Hippocampal formation (tissue), 2 donors: ENCODE results near the gene LMNB1.
"Not testable (repeated sequence)": the region's sequence is repeated elsewhere in the genome, so short reads cannot be mapped to it uniquely, and the experiment has no call there.

Experiments used
- DNase-seq, 2 donors: peaks; one replicate each; lab custom pipeline; 2025; lab: John Stamatoyannopoulos, UW

Gene LMNB1

DNA sequence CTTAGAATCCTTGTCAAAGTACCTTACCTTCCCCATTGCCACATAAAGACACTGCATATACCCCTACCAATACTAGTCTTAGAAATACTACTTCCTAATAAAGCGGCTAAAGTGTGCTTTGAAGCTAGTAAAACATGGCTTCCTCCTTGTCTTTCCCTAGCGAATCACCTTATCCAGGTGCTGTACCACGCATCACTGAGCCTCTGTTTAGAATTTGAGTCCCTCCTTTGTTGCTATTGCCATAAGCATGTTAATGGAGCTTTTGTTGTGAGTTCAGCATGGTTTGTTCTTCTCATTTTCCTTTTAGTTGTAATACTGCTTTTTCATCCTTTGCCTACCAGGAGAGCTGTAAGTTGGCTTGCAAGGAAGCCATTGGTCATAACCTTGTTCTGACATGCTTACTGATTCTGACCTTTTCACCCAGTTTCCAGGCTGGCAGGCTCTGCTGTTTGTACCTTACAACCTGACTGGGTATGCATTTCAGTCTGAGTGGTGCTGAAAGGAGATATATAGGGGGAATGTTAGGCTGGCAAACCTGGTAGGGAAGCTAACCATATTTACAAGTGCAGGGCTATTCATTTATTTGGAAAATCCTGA, 49.8 kb downstream of the LMNB1 start:
- DNase-seq, result no peak

DNA sequence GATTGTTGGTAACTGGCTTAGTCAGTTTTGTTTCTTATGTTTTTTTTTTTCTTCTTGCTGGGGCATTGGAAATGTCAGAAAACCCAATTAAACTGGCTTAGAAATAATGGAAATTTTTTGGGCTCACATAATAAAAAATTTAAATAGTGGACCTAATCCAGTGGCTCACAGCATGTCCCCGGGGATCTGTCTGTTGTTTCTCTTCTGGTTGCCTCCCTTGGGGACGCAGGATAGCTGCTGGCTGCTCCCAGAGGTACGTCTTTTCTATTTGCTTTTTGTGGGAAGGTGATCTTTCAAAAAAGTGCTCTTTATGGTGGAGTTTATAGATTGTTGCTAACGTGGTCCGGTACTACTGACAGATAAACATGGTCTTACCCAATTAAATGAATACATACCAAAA, 52.2 kb downstream of the LMNB1 start:
- DNase-seq, result no peak

DNA sequence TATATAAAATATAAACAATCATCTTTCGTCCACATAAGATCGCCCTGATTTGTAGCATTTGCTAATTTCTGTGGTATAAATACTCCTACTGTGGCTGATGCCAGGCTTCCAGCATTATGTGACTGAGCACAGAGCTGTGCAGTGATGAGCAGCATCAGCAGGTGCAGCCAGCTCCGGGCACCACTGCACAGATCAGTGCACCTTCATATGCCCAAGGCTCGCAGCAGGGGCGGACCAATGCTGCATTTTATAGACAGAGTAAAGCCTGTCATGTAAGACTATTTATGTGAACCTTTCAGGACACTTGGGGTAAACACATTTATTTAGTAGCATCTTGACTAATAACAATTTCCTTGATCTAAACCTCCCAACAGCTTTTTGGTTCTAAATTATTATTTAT, 53.1 kb downstream of the LMNB1 start:
- DNase-seq, result no peak

DNA sequence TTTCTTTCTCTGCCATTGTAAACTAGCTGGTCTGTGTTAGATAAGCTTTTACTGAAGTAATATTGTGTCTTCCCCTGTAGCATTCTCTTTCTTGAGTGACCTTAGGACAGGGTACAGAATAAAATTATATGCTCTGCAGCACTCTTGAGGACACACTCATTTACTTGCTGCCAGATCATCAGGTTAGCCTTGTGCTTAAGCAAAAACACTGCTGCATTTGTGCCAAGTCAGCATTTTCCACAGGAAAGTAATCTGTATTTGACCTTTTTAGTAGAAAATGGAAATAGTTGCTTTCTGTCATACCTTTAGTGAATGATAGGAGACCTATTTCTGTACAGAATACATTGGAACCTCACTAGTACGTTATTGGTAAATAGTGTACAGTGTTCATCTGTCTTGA, 54.2 kb downstream of the LMNB1 start:
- no peak for DNase-seq

DNA sequence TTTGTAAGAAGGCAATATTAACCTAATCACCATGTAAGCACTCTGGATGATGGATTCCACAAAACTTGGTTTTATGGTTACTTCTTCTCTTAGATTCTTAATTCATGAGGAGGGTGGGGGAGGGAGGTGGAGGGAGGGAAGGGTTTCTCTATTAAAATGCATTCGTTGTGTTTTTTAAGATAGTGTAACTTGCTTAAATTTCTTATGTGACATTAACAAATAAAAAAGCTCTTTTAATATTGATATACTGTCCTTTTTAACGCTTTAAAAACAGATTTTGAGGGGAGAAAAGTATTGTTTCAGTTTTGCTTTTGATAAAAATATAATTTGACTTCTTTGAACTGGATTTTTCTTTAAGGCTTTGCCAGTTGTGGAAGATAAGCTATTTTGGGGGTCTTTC, 59.8 kb downstream of the LMNB1 start:
- no peak for DNase-seq

DNA sequence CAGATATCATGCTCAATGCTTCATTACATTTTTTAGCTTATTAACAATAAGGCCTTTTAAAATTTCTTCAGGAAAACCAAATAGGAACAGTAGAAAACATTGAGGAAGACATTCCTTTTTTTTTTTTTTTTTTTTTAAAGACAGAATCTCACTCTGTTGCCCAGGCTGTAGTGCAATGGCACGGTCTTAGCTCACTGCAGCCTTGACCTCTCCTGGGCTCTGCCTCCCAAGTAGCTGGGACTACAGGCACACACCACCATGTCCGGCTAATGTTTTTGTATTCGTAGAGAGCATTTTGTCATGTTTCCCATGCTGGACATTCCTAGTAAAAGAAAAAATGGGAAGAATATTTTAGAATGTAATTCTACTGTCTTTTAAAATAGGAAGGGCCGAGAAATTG, 60.3 kb downstream of the LMNB1 start:
- no peak for DNase-seq

DNA sequence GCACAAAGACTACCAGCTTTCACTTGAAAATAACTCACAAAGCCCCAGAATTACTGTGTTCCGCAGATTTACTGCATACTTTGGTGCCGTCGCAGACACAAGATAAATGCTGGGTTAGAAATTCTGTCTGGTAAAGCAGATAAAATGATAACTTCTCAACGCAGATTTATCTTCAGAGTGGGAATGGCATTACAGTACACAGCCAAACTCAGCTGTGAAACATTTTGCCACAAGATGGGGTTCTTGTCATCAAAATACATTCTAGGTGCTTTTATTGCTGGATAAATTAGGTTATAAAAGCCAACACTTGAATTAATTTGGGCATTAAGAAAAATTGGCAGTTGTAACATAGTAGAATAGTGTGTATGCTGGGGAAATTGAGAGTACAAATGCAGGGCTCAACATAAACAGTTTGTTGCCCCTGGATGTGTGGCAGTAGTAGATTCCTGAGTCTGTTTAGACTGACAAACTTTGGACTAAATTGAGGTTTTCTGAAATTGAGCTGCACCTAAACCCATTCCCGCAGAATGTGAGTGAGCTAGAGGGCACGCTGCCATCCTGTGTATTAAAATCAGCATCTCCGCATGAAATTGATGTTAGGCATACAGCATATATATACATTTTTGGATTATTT, 61.1 kb downstream of the LMNB1 start:
- DNase-seq, result no peak

DNA sequence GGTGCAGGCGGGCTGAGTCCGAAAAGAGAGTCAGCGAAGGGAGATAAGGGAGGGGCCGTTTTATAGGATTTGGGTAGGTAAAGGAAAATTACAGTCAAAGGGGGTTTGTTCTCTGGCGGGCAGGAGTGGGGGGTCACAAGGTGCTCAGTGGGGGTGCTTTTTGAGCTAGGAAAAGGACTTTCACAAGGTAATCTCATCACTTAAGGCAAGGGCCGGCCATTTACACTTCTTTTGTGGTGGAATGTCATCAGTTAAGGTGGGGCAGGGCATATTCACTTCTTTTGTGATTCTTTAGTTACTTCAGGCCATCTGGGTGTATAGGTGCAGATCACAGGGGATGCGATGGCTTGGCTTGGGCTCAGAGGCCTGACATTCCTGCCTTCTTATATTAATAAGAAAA, 62.5 kb downstream of the LMNB1 start:
- DNase-seq, result not testable (repeated sequence)

DNA sequence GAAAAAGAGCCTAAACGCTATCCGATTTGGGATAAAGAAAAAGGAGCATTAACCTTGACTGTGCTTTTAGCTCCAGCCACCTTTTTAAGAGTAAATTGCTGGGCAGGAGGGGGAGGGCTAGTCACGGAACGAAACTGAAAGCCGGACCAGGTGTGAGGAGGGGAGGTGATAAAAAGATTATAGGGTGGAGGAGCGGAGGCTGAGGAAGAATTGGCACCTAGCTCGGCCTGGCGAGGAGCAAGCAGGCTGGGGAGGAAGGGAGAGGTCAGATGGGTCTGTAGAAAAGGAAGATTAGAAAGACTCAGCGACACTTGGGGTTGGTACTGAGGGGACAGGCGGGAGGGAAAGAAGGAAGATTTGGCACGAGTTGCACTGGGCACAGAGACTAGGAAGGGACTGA, 66.4 kb downstream of the LMNB1 start:
- DNase-seq, result not testable (repeated sequence)

DNA sequence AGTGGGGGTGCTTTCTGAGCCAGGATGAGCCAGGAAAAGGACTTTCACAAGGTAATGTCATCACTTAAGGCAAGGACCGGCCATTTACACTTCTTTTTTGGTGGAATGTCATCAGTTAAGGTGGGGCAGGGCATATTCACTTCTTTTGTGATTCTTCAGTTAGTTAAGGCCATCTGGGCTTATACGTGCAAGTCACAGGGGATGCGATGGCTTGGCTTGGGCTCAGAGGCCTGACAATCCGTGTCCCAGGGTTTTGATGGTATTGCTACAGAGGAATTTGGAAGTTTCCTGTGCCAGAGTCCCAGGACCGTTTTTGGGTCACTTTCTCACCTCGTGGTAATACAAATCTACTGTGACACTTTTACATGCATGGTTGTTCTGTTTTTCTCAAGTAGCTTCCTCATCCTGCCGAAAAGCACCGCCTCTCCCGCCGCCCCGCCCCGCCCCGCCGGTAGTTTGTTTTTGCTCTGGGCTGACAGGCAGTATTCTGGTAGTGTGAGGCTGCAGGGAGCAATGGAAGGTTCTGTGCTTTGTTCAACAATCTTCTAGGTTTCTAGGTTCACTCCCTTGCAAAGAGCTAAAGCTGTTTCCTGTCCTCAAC, 68.6 kb downstream of the LMNB1 start:
- DNase-seq, result not testable (repeated sequence)

DNA sequence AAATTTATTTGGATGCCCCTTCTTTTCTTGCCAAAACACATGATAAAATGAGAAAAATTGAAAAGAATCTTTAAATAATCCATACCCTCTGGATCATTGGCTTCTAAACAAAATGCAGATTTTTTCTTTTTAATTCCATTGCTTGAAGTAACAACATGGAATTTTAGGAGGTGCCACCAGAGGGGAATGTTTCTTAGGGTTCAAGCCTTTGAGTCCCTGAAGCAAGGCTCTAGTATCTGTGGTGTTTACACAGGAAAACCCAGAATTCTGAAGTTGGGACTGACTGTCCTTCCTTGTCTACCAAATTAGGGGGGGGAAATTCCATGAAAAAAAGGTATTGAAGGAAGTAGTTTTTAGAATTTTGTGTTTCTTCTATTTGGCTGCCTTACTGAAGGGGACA, 69.4 kb downstream of the LMNB1 start:
- no peak for DNase-seq

DNA sequence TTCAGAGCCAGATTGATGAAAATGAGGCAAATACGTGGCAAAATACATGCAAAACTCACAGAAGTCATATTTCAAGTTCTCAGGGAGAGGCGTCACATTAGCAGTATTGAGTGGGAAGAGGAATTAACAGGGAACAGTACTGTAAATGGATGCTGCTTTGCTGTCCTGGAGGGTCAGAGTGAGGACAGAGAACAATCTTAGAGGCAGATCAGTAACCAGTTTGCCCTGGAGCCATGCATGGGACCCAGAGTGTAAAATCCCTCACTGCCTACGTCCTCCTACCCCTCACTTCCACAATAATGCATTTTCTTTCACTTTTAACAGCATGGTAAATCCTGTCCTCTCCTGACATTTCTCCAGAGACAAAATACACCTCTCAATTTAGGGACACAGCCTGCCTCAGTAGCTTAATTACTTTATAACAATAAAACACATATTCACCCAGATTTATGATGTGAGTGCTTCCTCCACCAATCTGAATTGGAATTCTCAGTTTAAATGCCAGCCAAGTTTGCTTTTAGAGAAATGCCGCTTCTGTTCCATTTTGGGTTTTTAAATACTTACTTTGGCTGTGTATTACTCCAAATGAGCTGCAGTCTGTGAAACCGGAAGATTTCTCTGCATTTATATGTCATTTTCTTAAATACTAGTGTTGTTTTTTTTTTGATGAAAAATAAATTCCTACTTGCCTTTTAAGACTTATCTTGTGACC, 70.0 kb downstream of the LMNB1 start:
- no peak for DNase-seq

DNA sequence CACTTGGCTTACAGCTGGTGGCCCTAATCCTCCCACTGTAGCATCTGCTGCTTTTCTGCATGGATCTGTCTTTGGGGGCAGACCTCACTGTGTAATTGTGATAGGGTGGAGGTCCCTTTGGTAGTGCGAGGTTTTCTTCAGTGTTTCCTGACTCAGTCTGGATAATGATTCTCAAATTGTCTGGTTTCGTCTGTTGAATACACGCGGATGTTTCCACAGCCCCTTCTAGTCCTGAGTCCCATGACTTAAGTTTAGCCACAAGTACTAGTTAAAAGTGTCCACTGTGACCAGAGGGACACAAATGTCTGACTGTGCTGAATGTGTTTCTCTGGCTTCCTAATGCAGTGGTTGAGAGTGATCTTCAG, 70.5 kb downstream of the LMNB1 start:
- DNase-seq, result no peak

DNA sequence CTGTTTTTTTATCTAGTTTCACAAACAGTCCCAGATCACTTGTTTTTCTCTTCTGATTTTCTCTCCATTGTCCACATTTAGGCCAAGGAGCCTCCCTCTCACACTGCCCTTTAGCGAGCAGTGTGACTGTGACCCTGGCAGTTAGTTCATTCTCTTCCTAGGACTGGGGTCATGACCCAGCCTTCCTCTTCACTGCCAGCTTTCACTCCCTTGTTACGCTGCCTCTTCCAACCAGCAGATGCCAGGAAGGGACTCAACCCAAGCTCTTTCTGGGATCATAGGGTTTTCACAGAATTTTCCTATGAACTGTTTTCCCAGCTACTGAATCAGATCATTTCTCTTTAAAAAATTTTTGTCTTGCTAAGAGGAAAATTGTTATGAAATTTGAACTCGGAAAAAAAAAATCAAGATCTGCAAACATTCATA, 70.9 kb downstream of the LMNB1 start:
- no peak for DNase-seq

DNA sequence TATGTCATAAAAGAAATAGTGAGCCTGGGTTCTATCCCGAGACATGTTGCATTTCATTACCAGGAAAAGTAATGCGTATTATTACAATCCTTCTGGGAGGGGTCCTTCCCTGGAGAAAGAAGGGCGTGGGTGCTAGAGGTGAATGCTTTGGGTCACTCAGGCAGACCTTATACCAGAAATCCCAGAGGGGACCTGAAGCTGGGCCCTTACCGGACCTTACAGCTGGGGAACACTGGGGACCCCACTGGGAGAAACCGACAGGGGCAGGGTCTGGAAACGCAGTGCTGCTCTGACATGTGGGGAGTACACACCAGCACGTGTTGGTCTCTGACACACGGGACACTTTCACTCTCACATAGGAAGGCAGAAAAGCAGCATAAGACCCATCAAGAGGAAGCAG, 71.3 kb downstream of the LMNB1 start:
- no peak for DNase-seq

DNA sequence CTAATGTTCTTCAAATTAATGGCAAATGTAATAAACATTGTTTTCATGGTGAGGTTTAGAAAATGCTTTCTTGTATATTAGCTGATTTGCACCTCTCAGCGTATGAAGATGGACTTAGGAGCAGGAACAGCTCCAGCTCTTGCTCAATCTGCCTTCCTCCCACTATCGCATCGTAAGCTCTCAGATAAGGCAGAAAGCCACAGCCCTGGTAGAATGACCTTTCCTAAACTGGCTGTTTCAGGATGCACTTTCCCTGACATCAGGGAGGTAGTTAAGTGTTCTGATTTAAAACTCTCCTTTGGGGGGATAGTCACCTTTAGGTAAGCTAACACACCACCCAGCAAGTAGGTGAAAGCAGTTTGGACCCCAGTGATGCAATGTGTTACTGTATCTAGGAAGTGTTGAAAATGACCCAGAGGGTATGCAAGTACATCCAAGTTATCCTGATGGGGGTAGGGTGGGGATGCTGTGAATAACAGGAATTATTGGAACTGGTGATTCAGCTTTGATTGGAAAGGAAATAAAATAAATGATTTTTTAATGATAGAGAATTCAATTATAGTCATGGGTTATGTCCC, 72.3 kb downstream of the LMNB1 start:
- DNase-seq, result no peak

DNA sequence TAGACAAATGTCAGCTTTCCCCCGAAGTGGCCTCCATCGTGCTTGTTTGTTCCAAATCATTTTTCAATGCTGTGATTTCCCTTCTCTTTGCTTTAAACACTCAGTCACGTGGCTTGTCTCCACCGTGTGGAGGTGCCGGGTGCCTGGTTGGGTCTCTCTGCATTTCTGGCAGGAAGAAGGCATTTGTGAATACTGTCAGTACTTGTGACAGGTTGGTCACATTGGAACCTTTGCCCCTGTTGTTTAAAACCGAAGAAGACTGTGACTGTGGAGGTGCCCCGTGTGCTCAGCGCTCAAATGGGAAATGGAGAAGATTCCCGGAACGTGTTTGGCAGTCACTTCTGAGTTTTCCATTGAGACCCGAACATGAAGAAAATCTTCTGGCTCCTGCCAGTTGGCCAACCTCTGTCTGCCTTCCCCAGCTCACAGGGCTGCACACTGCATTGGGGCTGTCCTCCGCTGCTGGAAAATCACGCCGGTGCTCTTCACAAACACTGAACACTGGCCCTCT, 74.6 kb downstream of the LMNB1 start:
- DNase-seq, result no peak

DNA sequence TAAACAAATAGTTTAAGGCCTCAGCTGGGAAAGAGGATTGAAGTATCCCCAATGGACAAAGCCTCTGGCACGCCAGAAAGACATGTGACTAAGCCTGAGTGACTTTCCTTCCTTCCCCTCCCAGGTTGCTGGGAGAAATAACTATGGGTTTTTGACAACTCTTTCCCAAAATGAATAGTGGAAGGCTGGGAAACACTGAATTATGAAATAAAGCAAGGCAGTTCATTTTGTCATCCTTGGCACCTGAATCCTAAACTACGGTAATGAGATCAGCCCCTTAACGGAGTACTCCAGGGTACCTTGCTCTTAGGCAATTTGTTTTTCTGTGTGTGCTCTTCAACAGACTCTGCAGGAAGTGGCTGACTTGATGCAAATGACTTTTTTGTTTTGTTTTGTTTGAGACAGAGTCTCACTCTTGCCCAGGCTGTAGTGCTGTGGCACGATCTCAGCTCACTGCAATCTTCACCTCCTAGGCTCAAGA, 75.2 kb downstream of the LMNB1 start:
- DNase-seq, result no peak

DNA sequence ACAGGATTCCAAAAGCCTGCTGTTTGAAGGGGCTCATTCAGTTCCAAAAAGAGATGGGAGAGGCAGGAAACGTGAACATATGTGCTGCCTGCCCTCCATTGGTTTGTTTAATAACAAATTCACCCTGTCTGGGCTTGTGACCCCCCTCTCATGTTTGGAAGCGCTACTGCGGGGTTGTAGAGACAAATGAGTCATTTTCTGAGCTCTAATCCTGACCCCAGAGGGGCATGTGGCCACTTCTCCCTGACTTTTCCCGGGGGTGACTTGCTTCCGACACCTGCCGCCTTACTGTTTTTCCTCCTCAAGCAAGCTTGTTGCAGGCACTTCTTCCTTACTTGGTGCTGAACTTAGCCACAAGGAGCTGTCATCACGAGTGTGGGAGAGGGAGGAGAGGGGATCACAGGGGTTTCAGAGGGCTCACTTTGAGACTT, 75.9 kb downstream of the LMNB1 start:
- DNase-seq, result no peak

DNA sequence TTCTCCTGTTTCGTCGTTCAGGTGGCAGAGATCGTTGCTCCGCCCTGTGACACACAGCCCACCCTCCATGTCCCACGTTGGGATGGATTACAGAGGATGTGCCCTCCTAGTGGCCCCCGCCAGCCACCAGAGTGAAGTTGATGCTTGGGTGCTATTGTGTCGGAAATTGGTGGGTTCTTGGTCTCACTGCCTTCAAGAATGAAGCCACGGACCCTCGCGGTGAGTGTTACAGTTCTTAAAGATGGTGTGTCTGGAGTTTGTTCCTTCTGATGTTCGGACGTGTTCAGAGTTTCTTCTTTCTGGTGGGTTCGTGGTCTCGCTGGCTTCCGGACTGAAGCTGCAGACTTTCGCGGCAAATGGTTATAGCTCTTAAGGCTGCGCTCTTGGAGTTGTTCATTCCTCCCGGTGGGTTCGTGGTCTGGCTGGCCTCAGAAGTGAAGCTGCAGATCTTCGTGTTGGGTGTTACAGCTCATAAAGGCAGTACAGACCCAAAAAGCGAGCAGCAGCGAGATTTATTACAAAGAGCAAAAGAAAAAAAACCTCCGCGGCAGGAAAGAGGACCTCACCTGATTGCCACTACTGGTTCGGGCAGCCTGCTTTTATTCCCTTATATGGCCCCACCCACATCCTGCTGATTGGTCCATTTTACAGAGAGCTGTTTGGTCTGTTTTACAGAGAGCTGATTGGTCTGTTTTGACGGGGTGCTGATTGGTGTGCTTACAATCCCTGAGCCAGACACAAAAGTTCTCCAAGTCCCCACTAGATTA, 76.8 kb downstream of the LMNB1 start:
- DNase-seq, result not testable (repeated sequence)

DNA sequence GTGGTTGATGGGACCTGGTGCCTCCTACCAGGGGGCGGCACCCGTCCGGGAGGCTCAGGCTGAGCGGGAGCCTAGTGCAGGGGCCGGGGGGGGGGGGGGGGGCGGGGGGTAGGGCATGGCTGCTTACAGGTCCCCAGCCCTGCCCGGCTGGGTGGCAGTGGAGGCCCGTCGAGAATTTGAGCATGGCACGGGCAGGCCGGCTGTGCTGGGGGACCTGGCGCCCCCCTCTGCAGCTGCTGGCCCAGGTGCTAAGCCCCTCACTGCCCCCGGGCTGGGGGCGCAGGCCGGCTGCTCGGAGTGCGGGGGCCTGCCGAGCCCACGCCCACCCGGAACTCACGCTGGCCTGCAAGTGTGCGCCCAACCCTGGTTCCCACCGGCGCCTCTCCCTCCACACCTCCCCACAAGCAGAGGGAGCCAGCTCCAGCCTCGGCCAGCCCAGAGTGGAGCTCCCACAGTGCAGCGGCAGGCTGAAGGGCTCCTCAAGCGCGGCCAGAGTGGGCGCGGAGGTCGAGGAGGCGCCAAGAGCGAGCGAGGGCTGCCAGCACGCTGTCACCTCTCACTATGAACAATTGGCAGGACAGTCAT, 77.7 kb downstream of the LMNB1 start:
- no peak for DNase-seq
